ENCODE results near the gene SLC25A15.

SLC25A15 gene

GRCh38 chr13:40764587-40765403, 24.6 kb upstream of the SLC25A15 start:
- no peak for DNase-seq (ENCODE audit: extremely low spot score)
- TF ChIP-seq CTCF (IDR thresholded peaks at IDR 0.05; ENCODE audit: control extremely low read depth, extremely low read depth, low read depth, missing control alignments) = no peak
- POLR2A ChIA-PET = no interaction called here
- CTCF ChIA-PET = interaction anchor here (1.2 to 4.8 kb wide), 2 partner anchors 8 to 13 kb away, joined by 3 to 29 read pairs; no protein-coding TSS in a partner anchor

GRCh38 chr13:40765602-40766001, 23.8 kb upstream of the SLC25A15 start:
- POLR2A ChIA-PET = no interaction called here
- CTCF ChIA-PET = interaction anchor here (1.0 to 4.8 kb wide), 3 partner anchors 8 to 97 kb away, joined by 3 to 29 read pairs (median 4); no protein-coding TSS in a partner anchor
- TF ChIP-seq CTCF (IDR thresholded peaks at IDR 0.05; ENCODE audit: control extremely low read depth, extremely low read depth, low read depth, missing control alignments) = no peak
- DNase-seq (ENCODE audit: extremely low spot score) = no peak

- ChIA-PET POLR2A (no interaction called here), CTCF (interaction anchor here (1.1 kb wide), 1 partner anchor 45 kb away, joined by 3 read pairs; no protein-coding TSS in a partner anchor)
- no peak for DNase-seq (ENCODE audit: extremely low spot score)
- TF ChIP-seq CTCF (IDR thresholded peaks at IDR 0.05; ENCODE audit: control extremely low read depth, extremely low read depth, low read depth, missing control alignments) = no peak
Measured at GRCh38 chr13:40769970-40770369, 19.4 kb upstream of the SLC25A15 start.

GRCh38 chr13:40770609-40770933, 18.8 kb upstream of the SLC25A15 start:
- no peak for DNase-seq (ENCODE audit: extremely low spot score)
- ChIA-PET CTCF (interaction anchor here (0.6 to 1.1 kb wide), 2 partner anchors 44 to 102 kb away, joined by 3 read pairs; no protein-coding TSS in a partner anchor), POLR2A (no interaction called here)

GRCh38 chr13:40770934-40771618, 18.3 kb upstream of the SLC25A15 start, which contains the start of gene MRPS31:
Gene MRPS31, minus strand, starts transcription at chr13:40771190. Its CDS starts 54 bp downstream, at chr13:40771136.
- CTCF ChIA-PET = interaction anchor here (0.6 to 1.1 kb wide), 2 partner anchors 44 to 102 kb away, joined by 3 read pairs; no protein-coding TSS in a partner anchor
- peak; percentile 94 for DNase-seq (ENCODE audit: extremely low spot score)
- no peak for TF ChIP-seq CTCF (IDR thresholded peaks at IDR 0.05; ENCODE audit: control extremely low read depth, extremely low read depth, low read depth, missing control alignments)
- POLR2A ChIA-PET = interaction anchor here (0.7 kb wide), 1 partner anchor 9 kb away, joined by 6 read pairs; no protein-coding TSS in a partner anchor

More at GRCh38 chr13:40770609-40770933, 18.8 kb upstream of the SLC25A15 start:
- TF ChIP-seq CTCF (IDR thresholded peaks at IDR 0.05; ENCODE audit: control extremely low read depth, extremely low read depth, low read depth, missing control alignments) = no peak

- CTCF ChIA-PET = no interaction called here
Measured at GRCh38 chr13:40772765-40773473, 16.5 kb upstream of the SLC25A15 start.

More at GRCh38 chr13:40772765-40773473, 16.5 kb upstream of the SLC25A15 start:
- no peak for TF ChIP-seq CTCF (IDR thresholded peaks at IDR 0.05; ENCODE audit: control extremely low read depth, extremely low read depth, low read depth, missing control alignments)
- DNase-seq (ENCODE audit: extremely low spot score) = no peak
- POLR2A ChIA-PET = no interaction called here
